Mesodermal cell (in vitro differentiated cells): ENCODE data around the gene PEX19.
A peak's percentile ranks its signal among the peaks of the same experiment; 100 is the strongest.

Experiments used
- H3K27ac ChIP-seq: 2 replicates; pipeline ENCODE4 v1.7.0; 2013; ENCODE audit warnings: mild to moderate bottlenecking, low read depth, low read length, moderate library complexity; ENCODE audit not compliant: severe bottlenecking
- H3K36me3 ChIP-seq: 2 replicates; pipeline ENCODE4 v1.7.1; 2013; ENCODE audit warnings: mild to moderate bottlenecking, low read length, moderate library complexity; ENCODE audit not compliant: control insufficient read depth, insufficient read depth
- H3K4me1 ChIP-seq: one replicate; pipeline ENCODE4 v1.7.1; 2013; ENCODE audit warnings: mild to moderate bottlenecking, low read length; ENCODE audit not compliant: insufficient read depth, control insufficient read depth, poor library complexity, severe bottlenecking
- H3K4me3 ChIP-seq: 2 replicates; pipeline ENCODE4 v1.7.0; 2013; ENCODE audit warnings: low read length, control low read depth, mild to moderate bottlenecking; ENCODE audit not compliant: insufficient read depth, poor library complexity, severe bottlenecking; ENCODE audit errors: extremely low read depth
- H3K9me3 ChIP-seq: 2 replicates; pipeline ENCODE4 v1.7.1; 2013; ENCODE audit warnings: mild to moderate bottlenecking, low read length, moderate library complexity; ENCODE audit not compliant: control insufficient read depth
- WGBS, 2 experiments: methylation state at CpG; one replicate each; pipeline ENCODE4 v1.1.5; 2013; ENCODE audit warnings: missing lambda C conversion rate in 2 of 2; ENCODE audit not compliant: insufficient coverage in 2 of 2; 5-methylcytosine and 5-hydroxymethylcytosine counted together

The PEX19 gene

GRCh38 chr1:160277330-160277729 is 7.6 kb downstream of the PEX19 start:
- no peaks in the 10 kb centered on the region for H3K9me3 ChIP-seq
- H3K36me3 ChIP-seq = peaks cover 58% of the 10 kb centered on the region
- H3K4me1 ChIP-seq = no peaks in the 10 kb centered on the region
- no peak overlapping the region for H3K4me3 ChIP-seq
- H3K27ac ChIP-seq = no peak overlapping the region
- 100% methylated on average over 2 of the region's 2 CpGs for WGBS, 2 experiments

GRCh38 chr1:160271025-160271424 is 13.9 kb downstream of the PEX19 start:
- no peak overlapping the region for H3K27ac ChIP-seq
- H3K9me3 ChIP-seq = no peaks in the 10 kb centered on the region
- H3K36me3 ChIP-seq = no peaks in the 10 kb centered on the region
- no peaks in the 10 kb centered on the region for H3K4me1 ChIP-seq
- no CpG with 5 or more reads among the region's 1 CpG for whole genome bisulfite sequencing, 2 experiments
- H3K4me3 ChIP-seq = no peak overlapping the region

GRCh38 chr1:160267284-160267991 is 17.5 kb downstream of the PEX19 start:
- no peaks in the 10 kb centered on the region for H3K36me3 ChIP-seq
- H3K27ac ChIP-seq = no peak overlapping the region
- peaks cover 5% of the 10 kb centered on the region for H3K4me1 ChIP-seq
- no peak overlapping the region for H3K4me3 ChIP-seq
- 88 to 92% methylated on average over 7 to 8 of the region's 10 CpGs for WGBS, 2 experiments
- no peaks in the 10 kb centered on the region for H3K9me3 ChIP-seq

- H3K4me3 ChIP-seq = no peak overlapping the region
- peaks cover 17% of the 10 kb centered on the region for H3K4me1 ChIP-seq
- no peaks in the 10 kb centered on the region for H3K9me3 ChIP-seq
- WGBS, 2 experiments = 100% methylated on average over 1 of the region's 4 CpGs; no CpG with 5 or more reads in 1 of the 2 experiments
- peaks cover under 1% of the 10 kb centered on the region for H3K36me3 ChIP-seq
- H3K27ac ChIP-seq = no peak overlapping the region
These were observed 20.1 kb downstream of the PEX19 start for GRCh38 chr1:160264795-160265307.

- H3K4me1 ChIP-seq = peaks cover 17% of the 10 kb centered on the region
- 0 to 1% methylated on average over 51 to 54 of the region's 67 CpGs for WGBS, 2 experiments
- peak within 1 kb of the TSS; percentile 78 for H3K4me3 ChIP-seq
- H3K36me3 ChIP-seq = peaks cover 11% of the 10 kb centered on the region
- H3K27ac ChIP-seq = peak within 1 kb of the TSS; percentile 94
- no peaks in the 10 kb centered on the region for H3K9me3 ChIP-seq
These were observed 22.8 kb downstream of the PEX19 start, which contains the start of gene DCAF8 for GRCh38 chr1:160261893-160262794. DCAF8 (minus strand) TSS chr1:160262549; CDS start chr1:160244008, 18,541 bp downstream.

GRCh38 chr1:160261556-160261892 is 23.4 kb downstream of the PEX19 start:
- WGBS, 2 experiments = 0% methylated on average over 3 of the region's 8 CpGs; no CpG with 5 or more reads in 1 of the 2 experiments

GRCh38 chr1:160260406-160261382 is 24.2 kb downstream of the PEX19 start:
- H3K9me3 ChIP-seq = no peaks in the 10 kb centered on the region
- peaks cover 16% of the 10 kb centered on the region for H3K36me3 ChIP-seq
- 61 to 89% methylated on average over 2 to 3 of the region's 6 CpGs for WGBS, 2 experiments
- H3K27ac ChIP-seq = peak overlapping the region; percentile 94
- peaks cover 17% of the 10 kb centered on the region for H3K4me1 ChIP-seq
- H3K4me3 ChIP-seq = peak overlapping the region; percentile 78

More at GRCh38 chr1:160261556-160261892, 23.4 kb downstream of the PEX19 start:
- H3K4me3 ChIP-seq = peak overlapping the region; percentile 78
- H3K9me3 ChIP-seq = no peaks in the 10 kb centered on the region
- H3K36me3 ChIP-seq = peaks cover 13% of the 10 kb centered on the region
- H3K27ac ChIP-seq = peak overlapping the region; percentile 94
- H3K4me1 ChIP-seq = peaks cover 17% of the 10 kb centered on the region

GRCh38 chr1:160258177-160258798 is 26.6 kb downstream of the PEX19 start:
- WGBS, 2 experiments = 96 to 100% methylated on average over 3 to 4 of the region's 7 CpGs
- no peak overlapping the region for H3K27ac ChIP-seq
- H3K36me3 ChIP-seq = peaks cover 38% of the 10 kb centered on the region
- H3K9me3 ChIP-seq = no peaks in the 10 kb centered on the region
- H3K4me1 ChIP-seq = peaks cover 17% of the 10 kb centered on the region
- no peak overlapping the region for H3K4me3 ChIP-seq

- no peaks in the 10 kb centered on the region for H3K9me3 ChIP-seq
- no peak overlapping the region for H3K4me3 ChIP-seq
- WGBS, 2 experiments = 90 to 98% methylated on average over 4 to 6 of the region's 6 CpGs
- H3K4me1 ChIP-seq = peaks cover 12% of the 10 kb centered on the region
- H3K27ac ChIP-seq = no peak overlapping the region
- H3K36me3 ChIP-seq = peaks cover 38% of the 10 kb centered on the region
These were observed 27.4 kb downstream of the PEX19 start for GRCh38 chr1:160257411-160258015.
